ENCODE measurements around the gene OR2Z1.

OR2Z1 gene

DNA sequence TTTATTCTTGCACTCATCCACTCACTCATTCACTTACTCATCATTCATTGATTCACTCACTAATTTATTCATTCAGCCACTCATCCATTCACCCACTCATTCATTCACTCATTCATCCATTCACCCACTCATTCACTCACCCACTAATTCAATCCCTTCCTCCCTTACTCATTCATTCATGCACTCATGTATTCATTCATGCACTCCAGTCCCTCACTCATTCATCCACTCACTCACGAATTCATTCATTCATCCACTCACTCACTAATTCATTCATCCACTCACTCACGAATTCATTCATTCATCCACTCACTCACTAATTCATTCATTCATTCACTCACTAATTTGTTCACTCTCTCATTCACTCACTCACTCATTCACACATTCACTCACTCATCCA lies 39.0 kb upstream of the OR2Z1 start:
- H3K27ac ChIP-seq = no peak overlapping the region
- CTCF ChIA-PET = no interaction called here

DNA sequence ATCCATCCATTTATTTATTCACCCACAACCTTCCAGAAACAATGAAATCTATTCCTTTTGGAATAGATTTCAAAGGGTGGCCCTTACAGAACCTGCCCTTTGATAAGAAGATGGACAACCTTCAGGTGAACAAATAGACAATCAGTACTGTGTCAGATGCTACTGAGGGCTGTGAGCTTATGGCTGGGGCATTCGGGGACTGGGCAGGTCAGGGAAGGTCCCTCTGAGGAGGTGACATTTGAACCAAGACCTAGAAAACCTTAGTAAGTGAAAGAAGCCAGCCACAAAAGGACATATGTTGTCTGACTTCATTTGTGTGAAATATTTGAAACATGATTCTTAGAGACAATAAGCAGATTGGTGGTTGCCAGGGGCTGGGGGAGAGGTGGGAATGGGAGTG lies 38.5 kb upstream of the OR2Z1 start:
- ChIA-PET POLR2A (ENCODE audit: low non-redundant PET) (no interaction called here), CTCF (interaction anchor here (1.4 kb wide), 1 partner anchor 11 kb away, joined by 6 read pairs; no protein-coding TSS in a partner anchor)
- TF ChIP-seq, protein P1, sequence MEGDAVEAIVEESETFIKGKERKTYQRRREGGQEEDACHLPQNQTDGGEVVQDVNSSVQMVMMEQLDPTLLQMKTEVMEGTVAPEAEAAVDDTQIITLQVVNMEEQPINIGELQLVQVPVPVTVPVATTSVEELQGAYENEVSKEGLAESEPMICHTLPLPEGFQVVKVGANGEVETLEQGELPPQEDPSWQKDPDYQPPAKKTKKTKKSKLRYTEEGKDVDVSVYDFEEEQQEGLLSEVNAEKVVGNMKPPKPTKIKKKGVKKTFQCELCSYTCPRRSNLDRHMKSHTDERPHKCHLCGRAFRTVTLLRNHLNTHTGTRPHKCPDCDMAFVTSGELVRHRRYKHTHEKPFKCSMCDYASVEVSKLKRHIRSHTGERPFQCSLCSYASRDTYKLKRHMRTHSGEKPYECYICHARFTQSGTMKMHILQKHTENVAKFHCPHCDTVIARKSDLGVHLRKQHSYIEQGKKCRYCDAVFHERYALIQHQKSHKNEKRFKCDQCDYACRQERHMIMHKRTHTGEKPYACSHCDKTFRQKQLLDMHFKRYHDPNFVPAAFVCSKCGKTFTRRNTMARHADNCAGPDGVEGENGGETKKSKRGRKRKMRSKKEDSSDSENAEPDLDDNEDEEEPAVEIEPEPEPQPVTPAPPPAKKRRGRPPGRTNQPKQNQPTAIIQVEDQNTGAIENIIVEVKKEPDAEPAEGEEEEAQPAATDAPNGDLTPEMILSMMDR (conservative IDR thresholded peaks at IDR 0.05; ENCODE audit: low read depth) = no peak
- no peak for DNase-seq (ENCODE audit: low spot score)
- no peak overlapping the region for H3K27ac ChIP-seq

More for the DNA sequence above, 39.0 kb upstream of the OR2Z1 start:
- POLR2A ChIA-PET (ENCODE audit: low non-redundant PET) = no interaction called here
- no peak for DNase-seq (ENCODE audit: low spot score)
- TF ChIP-seq, protein P1 (conservative IDR thresholded peaks at IDR 0.05; ENCODE audit: low read depth) = no peak

DNA sequence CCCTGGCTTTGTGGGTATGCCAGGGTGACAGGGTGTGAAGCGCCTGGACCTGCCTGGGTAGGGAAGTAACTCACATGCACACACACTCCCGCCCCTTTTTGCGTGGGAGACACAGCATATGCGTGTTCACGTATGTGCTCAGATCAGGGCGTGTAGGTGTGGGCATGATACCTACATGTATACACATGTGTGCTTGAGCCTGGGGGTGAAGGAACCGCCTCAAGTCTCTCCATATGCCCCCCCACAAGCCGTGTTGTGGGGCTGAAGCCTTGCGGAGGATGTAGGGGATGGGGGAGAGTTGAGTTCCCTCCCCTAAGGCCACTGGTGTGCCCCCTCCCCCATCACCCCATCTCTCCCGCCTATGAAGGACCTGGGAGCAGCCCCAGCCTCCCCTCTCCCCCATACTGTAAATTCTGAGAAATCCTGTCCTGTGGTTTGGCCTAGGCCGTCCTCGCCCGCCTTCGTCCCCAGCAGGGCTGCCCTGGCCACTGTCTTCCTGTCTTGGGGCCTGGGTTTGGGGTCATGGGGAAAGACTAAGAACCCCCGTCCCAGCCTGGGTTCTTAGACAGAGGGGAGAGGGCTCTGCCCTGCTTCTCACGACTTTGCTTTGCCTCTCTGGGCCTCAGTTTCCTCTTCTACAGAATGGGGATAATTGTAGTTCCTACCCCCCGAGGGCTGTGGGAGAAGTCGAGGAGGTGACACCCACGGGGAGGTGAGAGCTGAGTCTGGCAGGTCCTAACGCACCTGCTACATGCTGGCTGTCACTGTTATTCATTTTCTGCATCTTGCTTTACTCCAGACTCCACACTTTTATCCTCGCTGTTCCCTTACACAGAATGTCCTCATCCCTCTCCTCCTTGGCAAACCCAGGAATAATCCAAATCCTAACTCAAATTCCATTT lies 37.2 kb upstream of the OR2Z1 start:
- TF ChIP-seq, protein P1 (conservative IDR thresholded peaks at IDR 0.05; ENCODE audit: low read depth) = no peak
- no peak for DNase-seq (ENCODE audit: low spot score)
- H3K27ac ChIP-seq = no peak overlapping the region
- ChIA-PET POLR2A (ENCODE audit: low non-redundant PET) (no interaction called here), CTCF (interaction anchor here (1.4 kb wide), 1 partner anchor 10 kb away, joined by 6 read pairs; no protein-coding TSS in a partner anchor)

DNA sequence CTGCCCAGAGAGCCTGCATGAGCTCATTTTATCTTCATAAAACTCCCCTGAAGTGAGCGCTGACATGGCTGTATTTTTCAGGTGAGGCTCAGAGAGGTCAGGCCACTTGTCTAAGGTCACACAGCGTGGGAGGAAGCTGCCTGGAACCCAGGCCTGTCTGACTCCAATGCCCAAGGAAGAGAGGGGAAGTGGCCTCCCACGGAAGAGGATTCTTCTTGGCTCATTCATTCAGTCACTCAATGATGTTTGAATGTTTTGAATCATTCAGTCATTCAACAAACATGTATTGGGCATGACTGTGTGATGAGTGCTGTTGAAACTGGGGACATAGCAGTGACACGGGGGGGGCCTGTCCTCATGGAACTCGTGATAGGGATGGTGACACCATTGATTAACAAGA lies 34.9 kb upstream of the OR2Z1 start:
- ChIA-PET CTCF (no interaction called here), POLR2A (ENCODE audit: low non-redundant PET) (no interaction called here)
- DNase-seq (ENCODE audit: low spot score) = no peak
- TF ChIP-seq, protein P1 (conservative IDR thresholded peaks at IDR 0.05; ENCODE audit: low read depth) = no peak
- no peak overlapping the region for H3K27ac ChIP-seq

DNA sequence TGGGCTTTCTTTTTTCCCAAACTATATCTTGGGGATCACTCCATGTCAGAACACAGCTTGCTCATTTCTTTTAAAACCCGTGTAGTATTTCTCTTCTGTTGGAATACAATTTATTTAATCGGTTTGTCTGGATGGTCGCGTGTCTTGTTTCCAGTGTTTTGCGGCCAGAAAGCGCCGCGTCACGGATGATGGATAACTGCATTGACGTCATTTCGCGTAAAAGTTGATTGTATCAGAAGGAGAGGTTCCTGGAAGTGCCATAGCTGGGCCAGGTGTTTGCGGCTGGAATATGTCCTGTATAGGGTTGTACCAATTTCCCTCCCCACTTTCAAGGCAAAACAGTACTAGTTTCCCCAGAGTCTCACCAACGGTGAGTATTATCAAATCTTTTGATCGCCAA lies 32.5 kb upstream of the OR2Z1 start:
- POLR2A ChIA-PET (ENCODE audit: low non-redundant PET) = no interaction called here
- CTCF ChIA-PET = no interaction called here
- TF ChIP-seq, protein P1 (conservative IDR thresholded peaks at IDR 0.05; ENCODE audit: low read depth) = no peak
- H3K27ac ChIP-seq = no peak overlapping the region
- no peak for DNase-seq (ENCODE audit: low spot score)

DNA sequence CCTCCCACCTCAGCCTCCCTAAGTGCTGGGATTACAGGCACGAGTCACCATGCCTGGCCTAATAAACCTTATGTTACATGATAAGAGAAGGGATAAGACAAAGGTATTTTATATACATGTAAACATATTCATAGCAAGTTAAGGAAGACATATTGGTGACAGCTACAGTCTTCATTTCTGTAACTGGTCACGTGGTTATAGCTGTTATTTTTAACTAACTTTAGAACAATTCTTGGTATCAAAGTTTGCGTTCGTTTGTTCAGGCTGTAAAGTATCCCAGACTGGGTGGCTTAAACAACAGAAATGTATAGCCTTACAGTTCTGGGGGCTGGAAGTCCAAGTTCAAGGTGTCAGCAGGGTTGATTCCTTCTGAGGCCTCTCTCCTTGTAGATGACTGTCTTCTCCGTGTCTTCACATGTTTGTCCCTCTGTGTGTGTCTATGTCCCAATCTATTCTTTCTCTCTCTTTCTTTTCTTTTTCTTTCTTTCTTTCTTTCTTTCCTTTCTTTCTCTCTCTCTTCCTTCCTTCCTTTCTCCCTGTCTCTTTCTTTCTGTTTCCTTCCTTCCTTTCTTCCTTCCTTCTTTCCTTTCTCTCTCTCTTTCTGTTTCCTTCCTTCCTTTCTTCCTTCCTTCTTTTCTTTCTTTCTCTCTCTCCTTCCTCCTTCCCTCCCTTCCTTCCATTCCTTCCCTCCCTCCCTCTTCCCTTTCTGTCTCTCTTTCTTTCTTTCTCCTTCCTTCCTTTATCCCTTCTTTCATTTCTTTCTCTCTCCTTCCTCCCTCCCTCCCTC lies 30.5 kb upstream of the OR2Z1 start:
- ChIA-PET CTCF (no interaction called here), POLR2A (ENCODE audit: low non-redundant PET) (no interaction called here)
- no peak overlapping the region for H3K27ac ChIP-seq
- TF ChIP-seq, protein P1 (conservative IDR thresholded peaks at IDR 0.05; ENCODE audit: low read depth) = no peak
- DNase-seq (ENCODE audit: low spot score) = no peak

Data from RWPE1 (cell line).